ENCODE measurements around the gene ALDH1B1.

ALDH1B1 gene

GRCh38 chr9:38439916-38440301 is 47.4 kb downstream of the ALDH1B1 start:
- Histone ChIP-seq H3K27ac (no peak overlapping the region), H3K4me3 (no peak overlapping the region)
- TF ChIP-seq CTCF (IDR thresholded peaks at IDR 0.05) = no peak
- no peak for DNase-seq (ENCODE audit: low spot score)

- Histone ChIP-seq H3K4me3 (no peak overlapping the region), H3K27ac (no peak overlapping the region)
Measured at GRCh38 chr9:38440516-38440915, 48.0 kb downstream of the ALDH1B1 start.

GRCh38 chr9:38441347-38442085 is 49.0 kb downstream of the ALDH1B1 start:
- Histone ChIP-seq H3K27ac (no peak overlapping the region), H3K4me3 (no peak overlapping the region)
- no peak for TF ChIP-seq CTCF (IDR thresholded peaks at IDR 0.05)
- no peak for DNase-seq (ENCODE audit: low spot score)

More at GRCh38 chr9:38440516-38440915, 48.0 kb downstream of the ALDH1B1 start:
- TF ChIP-seq CTCF (IDR thresholded peaks at IDR 0.05) = no peak
- no peak for DNase-seq (ENCODE audit: low spot score)

- no peak for DNase-seq (ENCODE audit: low spot score)
- no peak for TF ChIP-seq CTCF (IDR thresholded peaks at IDR 0.05)
- Histone ChIP-seq H3K27ac (no peak overlapping the region), H3K4me3 (no peak overlapping the region)
Measured at GRCh38 chr9:38442473-38443096, 50.1 kb downstream of the ALDH1B1 start.

GRCh38 chr9:38443181-38443580 is 50.7 kb downstream of the ALDH1B1 start:
- no peak overlapping the region for H3K4me3 ChIP-seq
- no peak for DNase-seq (ENCODE audit: low spot score)
- TF ChIP-seq CTCF (IDR thresholded peaks at IDR 0.05) = no peak
- H3K27ac ChIP-seq = no peak overlapping the region

GRCh38 chr9:38443597-38443996 is 51.1 kb downstream of the ALDH1B1 start:
- TF ChIP-seq CTCF (IDR thresholded peaks at IDR 0.05) = no peak
- DNase-seq (ENCODE audit: low spot score) = no peak
- no peak overlapping the region for H3K4me3 ChIP-seq
- no peak overlapping the region for H3K27ac ChIP-seq

Measured in coronary artery (tissue), 2 donors.